HL-60 (cell line): ENCODE results near the gene IFT20.
"Not testable (repeated sequence)": the region's sequence is repeated elsewhere in the genome, so short reads cannot be mapped to it uniquely, and the experiment has no call there.

ENCODE experiments used
- DNase-seq, 2 experiments: peaks; one replicate each; pipeline ENCODE4 v3.0.0-alpha.2; 2010 to 2020; ENCODE audit warnings: low read depth in 1 of 2, low spot score in 1 of 2
- H3K27ac ChIP-seq: fragments of 250-450 bp; sonication (Bioruptor Pico); replicated peaks from 2 replicates; pipeline ENCODE4 v1.5.1; 2020; ENCODE audit warnings: mild to moderate bottlenecking, moderate library complexity
- H3K27me3 ChIP-seq: fragments of 250-450 bp; sonication (Bioruptor Pico); 2 replicates; pipeline ENCODE4 v1.5.1; 2021; ENCODE audit warnings: mild to moderate bottlenecking, moderate library complexity; ENCODE audit not compliant: insufficient read depth, poor library complexity, severe bottlenecking
- H3K4me3 ChIP-seq: replicated peaks from 2 replicates; pipeline ENCODE4 v1.5.1; 2011; ENCODE audit warnings: mild to moderate bottlenecking, control low read depth, low read length; ENCODE audit not compliant: insufficient read depth
- CTCF ChIP-seq: IDR thresholded peaks from one replicate; pipeline ENCODE4 v1.5.1; 2011; ENCODE audit warnings: low read length, control low read depth, inconsistent platforms; ENCODE audit not compliant: insufficient read depth
- GABPA ChIP-seq: IDR thresholded peaks from 2 replicates; pipeline ENCODE4 v1.6.1; 2012; ENCODE audit warnings: low read depth
- POLR2AphosphoS5 ChIP-seq: IDR thresholded peaks from 2 replicates; pipeline ENCODE4 v1.6.1; 2012; ENCODE audit warnings: low read depth
- REST ChIP-seq: IDR thresholded peaks from 2 replicates; pipeline ENCODE4 v1.6.1; 2012; ENCODE audit warnings: low read depth; ENCODE audit not compliant: insufficient replicate concordance
- SPI1 ChIP-seq: IDR thresholded peaks from 2 replicates; pipeline ENCODE4 v1.6.1; 2012; ENCODE audit warnings: low read depth, mild to moderate bottlenecking, borderline replicate concordance

IFT20 gene

GRCh38 chr17:28298449-28298848, 36.8 kb downstream of the IFT20 start:
- no peak for DNase-seq
- Histone ChIP-seq H3K4me3 (no peak overlapping the region), H3K27ac (no peak overlapping the region), H3K27me3 (no peaks in the 10 kb centered on the region)
- no peak for TF ChIP-seq SPI1
- TF ChIP-seq CTCF = no peak
- TF ChIP-seq POLR2AphosphoS5 = no peak
- TF ChIP-seq REST = no peak
- no peak for TF ChIP-seq GABPA

GRCh38 chr17:28295677-28296578, 39.3 kb downstream of the IFT20 start:
- Histone ChIP-seq H3K4me3 (no peak overlapping the region), H3K27me3 (no peaks in the 10 kb centered on the region), H3K27ac (no peak overlapping the region)
- no peak for DNase-seq
- no peak for TF ChIP-seq SPI1
- no peak for TF ChIP-seq REST
- TF ChIP-seq GABPA = no peak
- TF ChIP-seq POLR2AphosphoS5 = no peak
- TF ChIP-seq CTCF = no peak

- no peak overlapping the region for H3K4me3 ChIP-seq
- peak overlapping the region; percentile 68 for H3K27ac ChIP-seq
- peak in 1 of 2 experiments; percentile 80 for DNase-seq
- H3K27me3 ChIP-seq = no peaks in the 10 kb centered on the region
- TF ChIP-seq SPI1 = peak; percentile 85
- TF ChIP-seq CTCF = no peak
- TF ChIP-seq GABPA = no peak
- no peak for TF ChIP-seq REST
- TF ChIP-seq POLR2AphosphoS5 = 0 out of 2 replicates have a peak, but pooled peaks have one; percentile 31
Observed at GRCh38 chr17:28293994-28294393, 41.3 kb downstream of the IFT20 start.

GRCh38 chr17:28292878-28293277, 42.4 kb downstream of the IFT20 start:
- not testable (repeated sequence) for H3K4me3 ChIP-seq, DNase-seq, H3K27me3 ChIP-seq
- H3K27ac ChIP-seq = peak overlapping the region; percentile 68; the same call in 1 of the 2 replicates
